HG02763 (cell line): ENCODE results near the gene FAM72A.
"Not testable (repeated sequence)": the region's sequence is repeated elsewhere in the genome, so short reads cannot be mapped to it uniquely, and the experiment has no call there.

Experiments used
- ATAC-seq: cut with Tn5 transposase; IDR thresholded peaks from one replicate; pipeline ENCODE4 v1.9.1; 2021; ENCODE audit warnings: mild to moderate bottlenecking, moderate library complexity; ENCODE audit not compliant: unreplicated experiment

FAM72A gene

GRCh38 chr1:206202789-206203363, at the start of gene FAM72A:
Gene FAM72A, minus strand, starts transcription at chr1:206202839. Its CDS starts 814 bp downstream, at chr1:206202025.
- ATAC-seq: peak; percentile 88

GRCh38 chr1:206250953-206251681, 48.5 kb upstream of the FAM72A start:
- peak; percentile 45 for ATAC-seq

GRCh38 chr1:206246129-206246886, 43.7 kb upstream of the FAM72A start:
- ATAC-seq: not testable (repeated sequence)

- ATAC-seq: not testable (repeated sequence)
These were observed 42.8 kb upstream of the FAM72A start for GRCh38 chr1:206245479-206245878.

GRCh38 chr1:206243335-206243734, 40.7 kb upstream of the FAM72A start:
- ATAC-seq: peak; percentile 98

GRCh38 chr1:206240288-206240687, 37.6 kb upstream of the FAM72A start:
- peak; percentile 37 for ATAC-seq

GRCh38 chr1:206235190-206235589, 32.6 kb upstream of the FAM72A start:
- ATAC-seq: not testable (repeated sequence)

GRCh38 chr1:206234189-206234916, 31.7 kb upstream of the FAM72A start:
- not testable (repeated sequence) for ATAC-seq

GRCh38 chr1:206232970-206233645, 30.5 kb upstream of the FAM72A start:
- ATAC-seq: peak; percentile 77

GRCh38 chr1:206231989-206232388, 29.4 kb upstream of the FAM72A start:
- not testable (repeated sequence) for ATAC-seq

- ATAC-seq: not testable (repeated sequence)
These were observed 26.6 kb upstream of the FAM72A start for GRCh38 chr1:206229286-206229685.

GRCh38 chr1:206226886-206227285, 24.2 kb upstream of the FAM72A start:
- ATAC-seq: not testable (repeated sequence)

GRCh38 chr1:206225386-206225785, 22.7 kb upstream of the FAM72A start:
- ATAC-seq: not testable (repeated sequence)

- ATAC-seq: not testable (repeated sequence)
These were observed 21.6 kb upstream of the FAM72A start for GRCh38 chr1:206224190-206224776.

- not testable (repeated sequence) for ATAC-seq
These were observed 18.9 kb upstream of the FAM72A start for GRCh38 chr1:206221585-206221984.

GRCh38 chr1:206220332-206221000, 17.8 kb upstream of the FAM72A start:
- not testable (repeated sequence) for ATAC-seq

GRCh38 chr1:206219514-206220331, 17.1 kb upstream of the FAM72A start:
- ATAC-seq: not testable (repeated sequence)

- ATAC-seq: not testable (repeated sequence)
These were observed 16.1 kb upstream of the FAM72A start for GRCh38 chr1:206218765-206219164.
